GM12891 (cell line): Measurements from ENCODE around the gene GHRHR.

ENCODE experiments used
- PAX5 ChIP-seq: IDR thresholded peaks from 2 replicates; pipeline ENCODE4 v1.6.1; 2011; ENCODE audit warnings: low read length, moderate library complexity, mild to moderate bottlenecking; ENCODE audit not compliant: insufficient read depth, severe bottlenecking
- POLR2A ChIP-seq: IDR thresholded peaks from 2 replicates; pipeline ENCODE4 v1.6.1; 2011; ENCODE audit warnings: low read depth, low read length, control low read depth
- POLR2AphosphoS5 ChIP-seq: IDR thresholded peaks from 2 replicates; pipeline ENCODE4 v1.6.1; 2011; ENCODE audit warnings: low read depth, low read length, control low read depth
- TAF1 ChIP-seq: IDR thresholded peaks from 2 replicates; pipeline ENCODE4 v1.6.1; 2011; ENCODE audit warnings: low read depth, low read length, control low read depth

GRCh38 chr7:30997316-30997715, 33.6 kb downstream of the GHRHR start:
- TF ChIP-seq TAF1 (no peak), POLR2AphosphoS5 (no peak), POLR2A (no peak), PAX5 (no peak)
